GM19468 (cell line): ENCODE results near the gene PLCB3.

Experiments
- ATAC-seq: cut with Tn5 transposase; IDR thresholded peaks from one replicate; pipeline ENCODE4 v1.9.1; 2021; ENCODE audit warnings: mild to moderate bottlenecking, moderate library complexity, moderate number of reproducible peaks; ENCODE audit not compliant: unreplicated experiment; ENCODE audit errors: extremely low read depth

The PLCB3 gene

DNA sequence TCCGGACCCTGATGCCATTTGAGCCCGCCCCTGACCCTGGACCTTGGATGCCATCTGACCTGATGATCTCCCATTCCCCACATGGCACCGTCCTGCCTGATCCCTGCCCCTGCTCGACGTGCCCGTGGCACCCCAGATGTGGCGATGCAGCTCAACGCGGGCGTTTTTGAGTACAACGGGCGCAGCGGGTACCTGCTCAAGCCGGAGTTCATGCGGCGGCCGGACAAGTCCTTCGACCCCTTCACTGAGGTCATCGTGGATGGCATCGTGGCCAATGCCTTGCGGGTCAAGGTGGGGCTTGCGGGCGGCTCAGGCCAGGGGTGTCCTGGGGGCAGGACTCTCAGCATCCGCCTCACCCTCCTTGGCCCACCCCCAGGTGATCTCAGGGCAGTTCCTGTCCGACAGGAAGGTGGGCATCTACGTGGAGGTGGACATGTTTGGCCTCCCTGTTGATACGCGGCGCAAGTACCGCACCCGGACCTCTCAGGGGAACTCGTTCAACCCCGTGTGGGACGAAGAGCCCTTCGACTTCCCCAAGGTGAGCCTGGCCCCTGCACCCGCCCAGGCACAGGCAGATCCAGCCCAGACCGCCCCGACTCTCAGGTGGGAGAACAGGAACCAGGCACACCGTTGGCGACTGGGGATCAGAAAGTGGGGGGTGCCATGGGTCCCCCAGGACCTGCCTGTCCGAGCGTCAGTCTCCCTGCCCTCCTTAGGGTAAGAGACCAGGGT, 11.1 kb downstream of the PLCB3 start:
- no peak for ATAC-seq

DNA sequence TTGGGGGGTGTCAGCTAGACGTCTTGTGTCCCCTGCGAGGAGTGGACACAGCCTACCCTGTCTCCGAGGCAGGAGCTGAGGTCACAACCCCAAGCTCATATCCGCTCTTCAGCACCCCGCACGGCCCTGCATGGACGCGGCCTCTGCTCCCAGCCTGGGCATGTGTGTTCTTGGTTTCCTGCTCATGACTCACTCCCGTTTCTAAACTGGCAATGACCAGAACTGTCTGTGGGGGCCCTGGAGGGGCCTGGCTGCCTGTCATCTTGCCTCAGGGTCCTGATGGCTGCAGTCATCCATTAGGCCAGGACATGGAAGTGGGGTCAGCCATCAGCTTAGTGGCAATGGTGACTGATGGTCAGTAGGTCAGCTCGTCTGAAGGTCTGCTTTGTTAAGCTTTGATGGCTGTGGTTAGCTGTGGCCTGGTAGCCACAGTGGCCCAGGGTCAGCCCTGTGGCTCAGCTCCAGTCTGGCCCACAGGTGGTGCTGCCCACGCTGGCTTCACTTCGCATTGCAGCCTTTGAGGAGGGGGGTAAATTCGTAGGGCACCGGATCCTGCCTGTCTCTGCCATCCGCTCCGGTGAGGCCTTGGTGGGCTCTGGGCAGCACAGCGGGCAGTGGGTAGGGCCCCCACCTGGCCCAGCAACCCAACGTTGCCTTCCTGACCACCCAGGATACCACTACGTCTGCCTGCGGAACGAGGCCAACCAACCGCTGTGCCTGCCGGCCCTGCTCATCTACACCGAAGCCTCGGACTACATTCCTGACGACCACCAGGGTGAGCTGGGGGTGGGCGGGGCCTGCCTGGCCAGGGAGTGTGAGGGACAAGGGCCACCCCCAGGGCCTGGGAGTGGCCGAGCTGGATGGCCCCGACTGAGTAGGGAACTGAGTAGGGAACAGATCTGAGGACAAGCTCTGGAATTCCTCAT, 12.0 kb downstream of the PLCB3 start:
- no peak for ATAC-seq

DNA sequence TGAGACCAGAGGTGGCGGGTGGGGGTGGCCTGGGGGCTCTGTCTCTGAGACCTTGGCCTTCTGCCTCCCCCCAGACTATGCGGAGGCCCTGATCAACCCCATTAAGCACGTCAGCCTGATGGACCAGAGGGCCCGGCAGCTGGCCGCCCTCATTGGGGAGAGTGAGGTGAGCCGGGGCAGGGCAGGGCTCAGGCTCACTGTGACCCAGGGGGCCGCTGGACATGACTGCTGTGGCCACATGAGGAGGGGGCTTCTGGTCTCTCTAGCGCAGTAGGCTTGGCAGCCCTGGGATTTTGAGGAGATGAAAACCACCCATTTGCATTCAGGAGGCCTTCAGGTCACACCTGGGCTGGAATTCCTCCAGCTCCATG, 12.6 kb downstream of the PLCB3 start:
- ATAC-seq = no peak

- ATAC-seq = no peak
Measured at GRCh38 chr11:64264371-64264852, 13.1 kb downstream of the PLCB3 start.

DNA sequence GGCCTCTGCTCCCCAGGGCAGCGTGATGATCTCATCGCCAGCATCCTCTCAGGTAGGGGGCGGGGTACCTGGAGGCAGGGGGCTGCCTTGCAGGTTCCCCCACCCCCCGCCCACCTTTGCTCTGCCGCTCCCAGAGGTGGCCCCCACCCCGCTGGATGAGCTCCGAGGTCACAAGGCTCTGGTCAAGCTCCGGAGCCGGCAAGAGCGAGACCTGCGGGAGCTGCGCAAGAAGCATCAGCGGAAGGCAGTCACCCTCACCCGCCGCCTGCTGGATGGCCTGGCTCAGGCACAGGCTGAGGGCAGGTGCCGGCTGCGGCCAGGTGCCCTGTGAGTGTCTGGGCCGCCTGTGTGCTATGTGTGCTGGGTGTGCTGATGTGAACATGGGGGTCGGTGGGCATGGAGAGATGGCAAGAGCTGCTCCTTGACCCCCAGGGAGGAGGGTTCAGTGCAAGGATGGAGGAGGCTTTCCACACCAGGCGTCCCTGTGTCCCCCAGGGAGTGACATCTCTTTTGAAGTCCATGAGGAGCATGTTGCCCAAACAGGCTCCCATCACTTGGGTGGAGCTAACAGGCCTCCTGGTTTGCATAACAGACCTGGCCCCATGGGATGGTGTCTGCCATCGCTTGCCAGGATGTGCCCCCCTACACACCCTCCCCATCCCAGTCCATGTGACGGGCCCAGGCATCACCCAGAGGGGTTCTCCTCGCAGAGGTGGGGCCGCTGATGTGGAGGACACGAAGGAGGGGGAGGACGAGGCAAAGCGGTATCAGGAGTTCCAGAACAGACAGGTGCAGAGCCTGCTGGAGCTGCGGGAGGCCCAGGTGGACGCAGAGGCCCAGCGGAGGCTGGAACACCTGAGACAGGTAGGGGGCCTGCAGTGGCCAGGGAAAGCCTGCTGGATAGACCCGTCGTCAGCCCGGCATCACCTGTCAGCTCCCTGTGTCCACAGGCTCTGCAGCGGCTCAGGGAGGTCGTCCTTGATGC, 14.1 kb downstream of the PLCB3 start:
- no peak for ATAC-seq

GRCh38 chr11:64266339-64266738, 15.0 kb downstream of the PLCB3 start:
- ATAC-seq = no peak

- ATAC-seq = no peak
Measured at GRCh38 chr11:64267207-64267945, 16.0 kb downstream of the PLCB3 start.

DNA sequence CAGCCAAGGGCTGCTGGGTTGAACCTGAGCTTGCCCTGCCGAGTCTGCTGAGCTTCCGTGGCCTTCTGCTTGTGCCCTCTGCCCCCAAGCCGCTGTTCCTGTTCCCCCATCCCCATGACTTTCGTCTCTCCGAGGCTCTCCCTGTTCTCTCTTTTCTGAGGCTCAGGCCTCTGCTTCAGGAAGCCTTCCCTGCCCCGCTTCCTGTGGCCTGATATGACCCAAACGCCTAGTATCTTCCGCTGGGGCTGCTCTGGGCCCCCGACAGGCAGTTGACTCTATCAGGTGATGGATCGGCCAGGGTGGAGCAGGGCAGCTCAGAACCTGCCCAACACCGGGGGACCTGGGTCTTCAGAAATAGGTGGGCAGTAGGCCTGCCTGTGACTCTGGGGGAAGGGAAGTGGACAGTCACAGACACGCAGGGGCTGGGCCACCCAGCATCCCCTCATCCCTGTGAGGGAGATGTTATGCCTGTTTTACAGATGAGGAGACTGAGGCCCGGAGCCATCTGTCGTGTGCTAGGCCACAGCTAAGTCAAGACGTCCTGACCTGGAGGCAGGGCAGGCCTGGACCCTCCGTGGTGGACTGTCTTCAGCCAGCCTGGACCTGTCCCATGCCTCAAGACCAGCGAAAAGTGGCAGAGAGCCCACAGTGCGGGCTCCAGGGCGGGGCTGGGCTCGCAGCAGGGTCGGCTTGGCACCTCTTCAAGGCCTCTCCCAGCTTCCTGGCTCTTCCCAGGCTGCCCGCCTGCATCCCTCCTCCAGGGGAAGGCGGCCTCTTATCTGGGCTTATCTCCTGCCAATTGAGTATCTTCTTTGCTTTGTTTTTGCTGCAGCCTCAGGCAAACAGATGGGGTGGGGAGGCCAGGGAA, 16.9 kb downstream of the PLCB3 start:
- ATAC-seq = no peak

DNA sequence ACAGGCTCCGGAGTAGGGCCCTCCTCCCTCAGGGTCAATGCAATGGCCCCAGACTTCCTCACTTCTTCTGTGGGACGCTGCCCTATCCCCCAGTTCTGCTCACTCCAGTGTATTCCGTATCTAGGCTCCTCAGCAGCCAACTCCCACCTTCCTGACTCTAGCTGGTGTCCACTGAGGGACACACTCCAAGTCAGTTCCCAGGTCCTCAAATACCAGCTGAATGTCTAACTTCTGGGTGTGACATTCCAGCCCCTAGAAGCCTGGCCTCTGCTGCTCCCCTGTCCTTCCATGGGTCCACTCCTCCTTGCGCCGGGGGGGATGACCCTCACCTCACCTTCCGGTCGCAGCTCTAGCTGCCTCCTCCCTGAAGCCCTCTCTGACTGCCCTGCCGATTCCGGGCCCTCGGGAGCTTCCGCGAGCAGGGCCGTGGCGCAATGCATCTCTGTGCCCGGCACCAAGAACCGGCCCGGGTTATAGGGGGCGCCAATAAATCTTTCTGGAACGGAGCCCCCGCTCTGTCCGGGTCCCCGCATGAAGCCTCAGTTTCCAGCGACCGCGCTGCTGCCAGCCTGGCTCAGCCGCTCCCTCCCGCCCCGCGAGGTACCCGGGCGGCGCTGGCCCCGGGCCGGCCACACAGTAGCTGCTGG, 17.7 kb downstream of the PLCB3 start:
- peak; percentile 0 for ATAC-seq

DNA sequence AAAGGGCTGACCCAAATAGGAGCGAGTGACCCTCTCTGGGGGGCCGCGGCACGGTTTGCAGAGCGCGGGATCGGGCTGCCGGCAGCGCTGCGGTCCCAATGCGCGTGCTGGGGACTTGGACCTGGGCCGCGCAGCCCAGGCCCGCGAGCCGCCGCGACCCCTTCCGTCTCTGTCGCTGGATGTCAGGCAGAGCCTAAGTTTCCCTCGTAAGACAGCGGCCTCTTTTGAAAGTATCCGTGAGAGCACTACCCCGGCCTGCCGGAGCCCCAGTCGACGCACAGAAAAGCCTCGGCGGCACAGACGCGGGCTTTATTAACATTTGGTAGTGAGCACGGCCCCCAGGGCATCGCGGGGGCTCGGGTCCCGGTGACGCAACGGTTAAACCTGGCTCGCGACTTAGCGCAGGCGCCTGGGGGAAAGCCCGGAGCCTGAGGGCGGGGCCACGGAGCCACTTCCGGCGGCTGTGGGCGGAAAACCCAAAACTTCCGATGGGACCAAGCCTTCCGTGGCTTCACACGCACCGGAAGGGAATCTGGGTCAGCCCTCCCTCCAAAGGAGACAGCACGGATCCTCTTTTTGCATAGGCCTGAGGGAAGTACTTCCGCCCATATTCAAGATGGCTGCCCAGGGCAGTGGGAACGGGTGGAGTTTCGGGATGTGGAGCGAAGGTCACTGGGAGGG, 18.4 kb downstream of the PLCB3 start:
- peak; percentile 53 for ATAC-seq

DNA sequence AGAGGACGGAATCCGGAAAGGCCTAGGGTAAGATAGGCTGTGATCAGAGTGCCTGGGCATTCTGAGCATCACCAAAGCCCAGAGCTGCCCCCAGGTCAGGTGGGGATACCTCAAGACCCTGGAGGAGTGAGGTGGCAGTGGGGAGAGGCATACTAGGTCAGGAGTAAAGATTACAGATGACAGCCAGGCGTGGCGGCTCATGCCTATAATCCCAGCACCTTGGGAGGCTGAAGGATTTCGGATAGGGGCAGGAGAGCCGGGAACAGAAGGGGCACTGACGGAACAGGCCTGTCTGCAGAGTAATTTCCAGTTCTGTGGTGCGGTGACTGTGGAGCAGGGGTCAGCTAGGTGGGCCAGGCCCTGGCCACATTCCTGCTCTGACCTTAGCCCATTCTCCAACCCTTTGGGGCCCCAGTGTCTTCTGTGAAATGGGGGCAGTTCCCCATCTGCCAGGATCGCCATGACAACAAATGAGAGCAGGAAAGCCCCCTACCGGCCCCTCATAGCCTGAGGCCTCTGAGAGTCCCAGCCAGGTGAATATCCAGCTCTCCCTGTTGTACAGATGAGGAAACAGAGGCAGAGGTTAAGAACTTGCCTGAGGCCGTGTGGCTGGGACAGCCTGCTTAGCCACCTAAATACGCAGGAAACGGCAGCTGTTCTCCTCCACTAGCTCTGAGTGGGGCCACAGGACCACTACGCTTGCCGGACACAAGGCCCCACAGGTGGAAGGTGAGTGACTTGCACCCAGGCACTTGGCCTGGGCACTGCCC, 23.9 kb downstream of the PLCB3 start:
- no peak for ATAC-seq

DNA sequence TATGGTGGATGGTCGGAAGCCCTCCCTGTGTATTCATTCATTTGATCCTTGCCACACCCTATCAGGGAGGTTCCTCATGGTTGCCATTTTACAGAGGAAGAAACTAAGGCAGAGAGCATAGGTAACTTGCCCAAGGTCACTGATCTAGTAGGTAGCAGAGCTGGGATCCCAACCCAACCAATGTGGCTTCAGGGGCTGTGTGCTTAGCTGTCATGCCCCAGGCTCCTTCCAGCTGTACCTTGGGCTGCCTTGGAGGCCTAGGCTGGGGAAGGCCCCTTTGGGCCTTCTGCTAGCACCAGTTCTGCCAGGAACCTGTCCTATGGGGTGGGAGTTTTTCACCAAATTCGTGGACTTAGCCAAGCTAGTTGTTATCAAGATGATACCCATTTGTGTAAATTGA, 24.5 kb downstream of the PLCB3 start:
- no peak for ATAC-seq

- ATAC-seq = no peak
Measured at GRCh38 chr11:64276653-64277431, 25.5 kb downstream of the PLCB3 start.

- ATAC-seq = no peak
Measured at GRCh38 chr11:64278576-64279190, 27.4 kb downstream of the PLCB3 start.

- ATAC-seq = no peak
Measured at GRCh38 chr11:64281957-64282770, 30.8 kb downstream of the PLCB3 start.
